DMS153 treated with DMSO at 0.1 percent for 48 hours (cell line): ENCODE data around the gene AJAP1.

Experiments
- DNase-seq: peaks from one replicate; lab custom pipeline; 2025; ENCODE audit not compliant: unreplicated experiment; lab: John Stamatoyannopoulos, UW

AJAP1 gene

GRCh38 chr1:4762146-4762545, 107.7 kb downstream of the AJAP1 start:
- no peak for DNase-seq

GRCh38 chr1:4767308-4767707, 112.9 kb downstream of the AJAP1 start:
- no peak for DNase-seq

DNA sequence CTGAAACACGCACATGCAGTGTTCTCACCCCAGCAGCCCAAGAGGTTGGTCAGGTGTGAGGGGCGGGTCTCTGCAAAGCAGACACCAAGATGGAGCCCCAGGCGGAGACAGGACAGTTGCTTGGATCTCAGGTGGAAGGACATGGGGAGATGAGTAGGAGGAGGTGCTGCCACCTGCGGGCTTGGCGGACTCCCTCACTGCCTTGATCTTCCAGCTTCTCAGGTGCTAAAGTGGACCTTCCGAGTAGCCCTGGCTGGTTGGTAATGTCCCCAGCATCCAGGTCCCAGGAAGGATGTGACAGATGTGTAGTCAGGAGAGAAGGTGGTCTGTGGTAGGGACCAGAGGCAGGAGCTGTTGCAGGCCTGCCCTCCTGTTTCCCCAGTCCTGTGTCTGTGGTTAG, 114.1 kb downstream of the AJAP1 start:
- DNase-seq: no peak

- DNase-seq: no peak
Measured at GRCh38 chr1:4769516-4770280, 115.3 kb downstream of the AJAP1 start.

DNA sequence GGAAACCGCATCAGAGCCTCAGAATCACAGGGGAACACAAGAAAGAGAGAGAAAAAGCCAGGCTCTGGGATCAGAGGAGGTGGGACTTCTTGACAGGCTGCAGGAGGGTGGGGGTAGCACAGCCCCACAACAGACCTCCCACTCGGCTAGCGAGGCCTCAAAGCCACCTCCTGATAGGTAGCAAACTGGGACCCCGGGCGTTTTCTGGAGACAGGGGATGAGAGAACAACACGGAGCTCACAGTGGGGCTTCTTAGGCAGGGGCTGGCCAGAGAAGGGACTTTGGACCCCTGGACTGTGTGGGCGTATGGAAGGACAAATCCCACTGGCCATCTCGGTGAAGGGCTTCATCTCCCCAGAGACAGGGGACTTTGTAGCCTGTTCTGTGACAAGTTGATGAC, 116.3 kb downstream of the AJAP1 start:
- DNase-seq: no peak

- no peak for DNase-seq
Measured at GRCh38 chr1:4771267-4771666, 116.9 kb downstream of the AJAP1 start.

- DNase-seq: no peak
Measured at GRCh38 chr1:4771721-4772120, 117.3 kb downstream of the AJAP1 start.

DNA sequence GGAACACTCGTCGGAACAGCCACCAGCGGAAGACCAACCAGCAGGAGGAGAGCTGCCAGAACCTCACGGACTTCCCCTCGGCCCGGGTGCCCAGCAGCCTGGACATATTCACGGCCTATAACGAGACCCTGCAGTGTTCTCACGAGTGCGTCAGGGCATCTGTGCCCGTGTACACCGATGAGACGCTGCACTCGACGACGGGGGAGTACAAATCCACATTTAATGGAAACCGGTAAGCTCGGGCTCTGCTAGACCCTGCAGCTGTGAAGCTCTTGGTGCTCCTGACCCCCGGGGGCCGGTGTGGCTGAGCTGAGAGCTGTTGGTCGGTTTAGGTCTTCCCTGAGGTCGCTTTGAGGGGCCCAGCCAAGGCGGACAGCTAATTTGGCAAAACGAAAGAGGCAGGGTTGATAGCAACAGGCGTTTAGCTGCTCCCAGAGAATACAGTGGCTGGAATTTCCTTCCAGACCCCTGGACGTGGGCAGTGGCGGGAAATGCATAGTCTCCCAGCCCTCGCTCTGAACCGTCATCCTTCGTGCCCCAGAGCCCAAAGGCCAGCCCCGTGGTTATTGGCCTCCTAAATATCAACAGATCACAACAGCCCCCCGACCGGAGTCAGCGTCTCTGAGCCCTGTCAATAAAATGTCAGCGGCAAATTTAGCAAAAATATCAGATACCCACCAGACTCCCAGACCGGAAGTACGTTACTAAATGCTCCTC, 118.0 kb downstream of the AJAP1 start:
- no peak for DNase-seq

- no peak for DNase-seq
Measured at GRCh38 chr1:4773226-4773625, 118.8 kb downstream of the AJAP1 start.

DNA sequence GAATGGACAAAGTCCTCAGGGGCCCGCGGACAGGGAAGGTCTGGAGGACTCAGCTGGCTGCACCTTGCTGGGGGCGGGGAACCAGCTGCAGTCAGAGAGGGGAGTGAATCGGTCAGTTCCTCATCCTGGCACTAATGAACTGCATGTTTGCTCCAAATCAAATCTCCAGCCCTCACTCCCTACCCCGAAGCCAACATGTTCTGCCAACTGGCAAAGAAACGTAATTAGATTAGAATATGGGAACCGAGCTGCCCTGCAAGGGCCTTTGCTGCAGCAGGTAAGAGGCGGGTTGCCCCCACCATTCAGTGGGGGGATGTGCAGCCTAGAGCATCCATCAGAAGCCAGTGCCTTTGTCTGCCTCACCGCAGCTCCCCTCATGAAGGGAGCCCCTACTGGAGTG, 121.1 kb downstream of the AJAP1 start:
- DNase-seq: no peak

- no peak for DNase-seq
Measured at GRCh38 chr1:4778056-4778455, 123.6 kb downstream of the AJAP1 start.

DNA sequence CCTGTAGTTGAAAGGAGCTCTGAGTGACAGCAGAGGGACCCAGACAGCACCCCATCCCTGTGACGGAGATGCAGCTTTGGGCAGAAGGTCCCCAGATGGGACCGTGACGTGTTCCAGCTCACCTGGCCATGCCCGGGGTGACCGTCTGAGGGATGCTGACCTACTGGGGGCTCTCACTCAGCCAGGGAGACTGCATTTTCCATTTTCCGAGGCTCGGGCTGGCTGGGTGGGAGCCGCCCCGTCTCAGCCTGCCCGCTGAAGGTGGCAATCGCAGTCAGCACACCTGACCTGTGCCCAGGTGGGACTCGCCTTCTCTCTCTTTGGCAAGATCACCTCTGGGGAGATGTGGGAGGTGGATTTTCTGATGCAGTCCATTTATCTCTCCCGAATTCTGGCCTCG, 127.2 kb downstream of the AJAP1 start:
- DNase-seq: no peak

- no peak for DNase-seq
Measured at GRCh38 chr1:4784761-4785160, 130.4 kb downstream of the AJAP1 start.

GRCh38 chr1:4786055-4786454, 131.6 kb downstream of the AJAP1 start:
- DNase-seq: no peak

DNA sequence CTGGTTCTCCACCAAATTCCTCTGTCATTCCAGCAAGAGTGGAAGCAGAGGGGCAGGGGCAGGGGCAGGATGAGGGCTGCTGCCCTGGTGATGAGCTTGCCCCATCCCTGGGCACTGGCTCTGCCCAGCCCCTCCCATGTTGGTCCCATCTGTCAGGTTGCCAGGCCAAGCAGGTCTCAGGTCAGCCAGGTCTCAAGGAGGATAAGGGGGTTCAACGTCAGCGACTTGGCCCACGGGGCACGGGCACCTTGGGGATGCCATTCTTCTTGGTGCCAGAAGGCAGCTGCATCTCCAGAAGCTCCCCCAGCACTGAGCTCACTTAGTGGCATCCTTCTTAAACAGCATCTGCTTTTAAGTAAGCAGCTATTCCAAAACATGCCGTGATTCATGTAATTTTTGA, 133.1 kb downstream of the AJAP1 start:
- no peak for DNase-seq

- no peak for DNase-seq
Measured at GRCh38 chr1:4792565-4792964, 138.2 kb downstream of the AJAP1 start.

- no peak for DNase-seq
Measured at GRCh38 chr1:4794020-4794780, 139.8 kb downstream of the AJAP1 start.

GRCh38 chr1:4796161-4797015, 142.0 kb downstream of the AJAP1 start:
- DNase-seq: no peak

DNA sequence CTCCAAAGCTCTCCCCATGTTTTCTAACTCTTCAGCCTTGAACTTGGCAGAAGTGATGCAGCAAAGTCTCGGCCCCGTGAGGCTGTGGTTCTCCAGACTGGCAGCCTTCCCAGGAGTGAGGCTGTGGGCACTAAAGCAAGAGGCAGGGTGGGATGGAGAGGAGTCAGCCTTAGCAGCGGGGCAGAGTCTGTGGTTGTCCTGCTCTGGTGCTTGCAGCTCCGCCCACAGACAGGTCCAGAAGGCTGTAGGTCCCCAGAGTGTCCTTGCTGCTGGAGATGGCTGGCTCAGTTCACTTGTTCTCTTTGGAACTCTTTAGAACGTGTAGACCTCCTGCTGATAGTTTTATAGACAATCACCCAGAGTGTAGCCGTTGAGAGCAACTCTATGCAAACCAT, 142.6 kb downstream of the AJAP1 start:
- DNase-seq: no peak

- no peak for DNase-seq
Measured at GRCh38 chr1:4797429-4797828, 143.0 kb downstream of the AJAP1 start.
